Amniotic stem cell (primary cell): Measurements from ENCODE around the gene ATP8A1.

ENCODE experiments used
- DNase-seq: peaks from one replicate; lab custom pipeline; 2025; lab: John Stamatoyannopoulos, UW

Gene ATP8A1

GRCh38 chr4:42626629-42627146 lies 30.2 kb downstream of the ATP8A1 start:
- no peak for DNase-seq

GRCh38 chr4:42625329-42625728 lies 31.6 kb downstream of the ATP8A1 start:
- no peak for DNase-seq

- no peak for DNase-seq
These were observed 32.4 kb downstream of the ATP8A1 start for GRCh38 chr4:42624551-42624950.

GRCh38 chr4:42618023-42618422 lies 38.9 kb downstream of the ATP8A1 start:
- no peak for DNase-seq

DNA sequence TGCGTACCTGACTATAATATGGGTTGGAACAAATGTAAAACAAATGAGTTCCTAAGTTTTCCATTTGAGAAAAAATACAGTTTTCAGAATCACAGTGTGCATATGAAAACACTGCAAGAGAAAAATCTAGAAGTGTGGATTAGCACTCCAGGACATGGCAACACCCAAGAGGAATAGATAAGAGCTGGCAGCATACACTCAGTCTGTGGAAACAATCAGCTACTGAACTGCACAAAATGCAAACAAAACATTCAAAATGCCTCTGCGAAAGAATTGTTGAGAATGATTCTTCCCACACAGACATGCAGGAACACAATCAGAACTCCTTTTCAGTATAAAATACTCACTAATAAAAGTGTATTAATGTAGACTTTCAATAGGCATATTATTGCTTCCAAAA lies 39.9 kb downstream of the ATP8A1 start:
- no peak for DNase-seq

GRCh38 chr4:42616572-42616971 lies 40.3 kb downstream of the ATP8A1 start:
- DNase-seq, result no peak

DNA sequence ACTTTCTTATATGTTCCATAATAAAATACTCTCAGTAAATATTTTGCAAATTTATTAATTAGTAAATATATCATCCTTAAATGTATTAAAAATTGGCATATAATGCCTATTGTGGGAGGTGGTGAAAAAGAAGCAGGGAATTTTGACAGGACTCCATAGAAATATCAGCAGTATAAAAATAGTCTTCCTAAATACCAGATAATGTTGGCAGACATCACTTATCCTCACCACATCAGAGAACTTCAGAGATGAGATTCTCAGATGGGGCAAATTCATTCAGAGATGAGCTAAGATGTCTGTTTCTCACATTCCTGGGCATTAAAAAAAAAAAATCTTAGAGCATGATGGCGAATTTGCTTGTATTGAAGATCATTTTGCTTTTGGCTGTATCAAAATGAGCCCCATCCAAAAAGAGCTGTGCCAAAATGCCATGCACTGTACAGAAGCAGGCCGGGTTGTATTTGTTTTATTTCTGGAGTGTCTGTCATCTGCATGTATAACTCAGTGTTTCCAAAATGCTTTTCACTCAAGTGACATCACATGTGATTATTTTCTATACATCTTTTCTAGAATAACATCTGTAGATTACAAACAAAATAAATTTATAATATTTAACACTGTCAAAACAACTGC lies 41.7 kb downstream of the ATP8A1 start:
- DNase-seq, result no peak

- DNase-seq, result no peak
These were observed 44.0 kb downstream of the ATP8A1 start for GRCh38 chr4:42612898-42613297.

GRCh38 chr4:42610941-42611340 lies 46.0 kb downstream of the ATP8A1 start:
- no peak for DNase-seq

DNA sequence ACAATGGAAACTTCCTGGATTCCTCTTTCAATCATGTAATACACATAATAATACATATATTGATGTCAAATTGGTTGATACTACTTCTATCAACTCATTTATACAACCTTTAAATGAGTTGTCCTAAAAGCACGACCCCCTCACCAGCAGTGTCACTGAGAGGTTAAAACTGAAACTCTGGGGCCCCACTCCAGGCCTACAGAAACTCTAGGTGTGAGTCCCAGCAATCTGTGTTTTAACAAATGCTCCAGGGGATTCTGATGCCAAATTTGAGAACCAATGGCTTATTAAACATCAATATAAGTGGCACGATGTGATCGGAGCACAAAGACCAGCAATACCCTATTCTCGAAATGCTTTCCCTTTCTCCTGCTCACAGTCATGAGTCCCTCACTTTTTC lies 47.9 kb downstream of the ATP8A1 start:
- DNase-seq, result no peak

GRCh38 chr4:42608551-42608950 lies 48.4 kb downstream of the ATP8A1 start:
- no peak for DNase-seq

DNA sequence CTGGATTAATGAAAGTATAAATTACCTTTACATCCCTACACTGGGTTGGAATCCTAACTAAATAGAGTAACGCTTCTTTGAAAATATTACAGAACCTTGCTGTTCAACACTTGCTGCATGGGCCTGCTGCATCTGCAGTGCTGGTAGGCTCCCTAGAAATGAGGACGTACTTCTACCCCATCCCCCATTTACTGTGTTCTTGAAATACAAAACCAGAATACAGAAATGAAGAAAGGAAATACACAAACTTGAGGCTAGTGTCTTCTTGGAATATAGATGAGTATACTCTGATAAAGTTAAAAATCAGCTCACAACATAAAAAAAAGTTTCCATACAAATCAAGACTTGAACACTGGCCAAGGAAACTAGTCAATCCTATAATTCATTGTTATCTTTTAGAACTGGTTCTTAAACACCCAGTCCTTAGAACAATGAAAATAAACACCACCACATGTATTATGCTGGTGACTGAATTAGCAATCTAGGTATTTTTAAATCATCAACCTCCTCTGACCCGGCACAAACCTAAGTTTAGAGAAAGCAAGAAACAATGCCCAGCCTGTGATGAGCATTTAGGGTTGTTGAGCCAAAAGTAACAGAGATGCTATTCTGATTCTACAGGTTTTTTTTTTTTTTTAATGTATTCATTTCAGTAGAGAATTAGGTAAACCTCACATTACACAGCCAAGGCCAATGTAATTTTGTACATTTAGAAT lies 49.7 kb downstream of the ATP8A1 start:
- no peak for DNase-seq

DNA sequence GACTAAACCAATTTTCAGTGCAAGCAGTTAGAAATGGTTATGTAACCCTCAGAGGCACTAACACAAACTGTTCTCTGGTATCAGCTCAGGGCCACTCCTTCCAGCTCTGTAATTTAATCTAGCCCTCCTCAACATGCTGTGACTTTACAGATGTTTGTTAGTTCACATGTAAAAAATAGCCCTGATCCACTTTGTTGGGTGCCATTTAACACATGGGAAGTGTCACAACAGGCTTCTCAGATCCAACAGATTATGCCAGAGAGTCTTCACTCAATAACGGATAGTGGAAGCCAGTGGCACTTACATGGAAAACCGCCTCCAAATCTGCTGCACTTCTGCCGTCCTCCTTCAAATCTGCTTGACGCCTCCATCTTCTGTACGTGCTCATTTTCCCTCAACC lies 51.6 kb downstream of the ATP8A1 start:
- no peak for DNase-seq

DNA sequence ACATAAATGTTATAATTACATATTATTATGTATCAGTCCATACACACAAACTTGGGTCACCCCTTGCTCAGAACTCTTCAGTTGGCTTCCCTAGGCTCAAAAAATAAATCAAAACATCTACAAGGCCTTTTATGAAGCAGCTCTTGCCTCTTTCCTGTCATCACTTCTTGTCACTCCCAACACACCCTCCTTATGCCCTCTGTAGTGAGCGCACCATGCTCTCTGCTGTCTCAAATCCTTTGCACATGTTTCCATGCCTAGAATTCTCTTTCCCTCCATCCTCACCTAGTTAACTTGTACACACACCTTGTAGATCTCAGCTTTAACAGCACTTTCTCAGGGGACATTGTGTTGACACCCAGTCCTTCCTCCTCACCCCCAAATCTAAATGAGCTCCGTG lies 53.0 kb downstream of the ATP8A1 start:
- no peak for DNase-seq

DNA sequence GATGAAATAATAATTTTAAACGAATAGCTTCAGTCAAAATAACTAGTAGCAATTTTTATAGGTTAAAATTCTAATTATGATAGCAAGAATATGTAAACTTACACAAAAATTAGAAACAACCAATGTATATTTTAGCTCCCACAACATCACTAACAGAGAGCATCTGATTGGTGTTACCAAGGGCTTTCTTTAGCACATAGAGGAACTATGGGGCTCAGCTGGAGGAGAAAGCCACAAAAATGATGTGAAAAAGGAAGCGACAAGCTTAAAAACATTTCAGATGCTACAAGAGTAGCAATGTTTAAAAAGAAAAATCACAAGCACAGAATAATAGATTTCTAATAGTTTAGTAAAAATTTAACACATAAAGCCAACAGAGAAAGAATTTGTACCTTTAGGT lies 56.3 kb downstream of the ATP8A1 start:
- DNase-seq, result no peak

GRCh38 chr4:42596918-42597317 lies 60.0 kb downstream of the ATP8A1 start:
- DNase-seq, result no peak

DNA sequence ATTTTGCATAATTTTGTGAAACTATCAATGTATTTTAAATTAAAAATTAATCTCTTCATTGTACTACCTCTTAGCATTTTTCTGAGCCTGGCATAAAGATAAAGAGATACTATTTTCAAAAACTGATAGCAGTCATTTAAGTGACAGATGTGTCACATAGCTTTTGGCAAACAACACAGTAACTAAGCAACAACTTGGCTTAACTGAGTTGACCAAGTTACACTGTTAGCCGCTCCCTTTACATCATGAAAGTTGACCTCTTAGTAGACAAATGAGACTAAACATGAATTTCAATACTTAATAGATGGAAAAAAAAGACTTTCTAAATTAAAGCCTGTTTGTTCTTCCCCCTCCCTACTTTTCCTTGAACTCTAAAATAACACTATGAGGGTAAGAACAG lies 62.0 kb downstream of the ATP8A1 start:
- no peak for DNase-seq

DNA sequence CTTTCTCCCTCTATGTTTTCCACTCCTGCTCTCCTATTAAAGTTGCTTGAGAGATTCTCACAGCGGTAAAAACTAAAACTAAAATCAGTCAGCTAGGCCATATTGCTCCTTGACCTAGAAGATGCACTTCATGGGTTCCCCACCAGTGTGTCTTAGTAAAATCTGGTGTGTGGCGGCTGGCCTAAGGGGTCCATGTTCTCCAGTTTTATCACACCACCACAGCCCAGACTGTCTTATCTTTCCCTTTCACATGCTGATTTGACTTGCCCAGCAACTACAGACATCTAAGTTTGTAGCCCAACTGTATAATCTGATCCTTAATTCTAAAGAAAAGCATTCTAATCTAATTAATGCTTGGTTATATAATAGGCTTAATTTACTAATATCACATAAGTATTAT lies 68.0 kb downstream of the ATP8A1 start:
- no peak for DNase-seq

DNA sequence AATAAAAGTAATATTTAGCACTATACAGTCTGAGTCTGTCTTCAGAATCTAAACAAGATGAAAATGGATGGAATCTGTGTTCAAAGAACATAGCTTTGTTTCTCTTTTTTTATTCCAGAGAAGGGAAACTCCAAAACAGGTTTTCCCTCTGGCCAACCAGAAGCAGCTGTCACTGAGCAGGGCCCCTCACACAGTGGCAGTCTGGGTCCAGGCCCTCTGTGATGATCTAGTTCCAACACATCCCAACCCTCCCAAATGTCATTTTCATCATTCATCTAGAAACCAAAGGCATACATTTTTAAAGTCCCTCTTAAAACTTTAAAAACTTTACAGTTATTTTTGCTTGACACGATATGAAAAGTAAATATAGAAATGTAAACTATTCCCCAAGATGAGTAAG lies 70.1 kb downstream of the ATP8A1 start:
- no peak for DNase-seq

GRCh38 chr4:42579903-42580302 lies 77.0 kb downstream of the ATP8A1 start:
- DNase-seq, result no peak

DNA sequence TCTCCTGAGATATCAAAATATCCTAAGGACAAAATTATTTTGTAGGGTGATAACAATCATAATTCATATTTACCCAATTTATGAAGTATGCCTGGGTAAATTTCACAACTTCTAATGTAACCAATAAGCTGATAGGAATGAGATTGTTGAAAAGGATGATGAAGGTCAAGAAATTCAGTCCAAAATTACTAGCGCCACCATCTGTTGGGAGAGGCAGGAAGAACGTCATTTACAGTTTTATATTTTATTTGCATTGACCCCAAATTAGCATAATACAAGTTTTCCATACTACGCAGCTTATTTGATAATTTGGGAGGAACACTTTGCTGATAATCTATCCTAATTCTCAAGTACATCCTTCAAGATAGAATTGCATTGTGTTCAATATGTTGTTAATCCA lies 78.7 kb downstream of the ATP8A1 start:
- no peak for DNase-seq

DNA sequence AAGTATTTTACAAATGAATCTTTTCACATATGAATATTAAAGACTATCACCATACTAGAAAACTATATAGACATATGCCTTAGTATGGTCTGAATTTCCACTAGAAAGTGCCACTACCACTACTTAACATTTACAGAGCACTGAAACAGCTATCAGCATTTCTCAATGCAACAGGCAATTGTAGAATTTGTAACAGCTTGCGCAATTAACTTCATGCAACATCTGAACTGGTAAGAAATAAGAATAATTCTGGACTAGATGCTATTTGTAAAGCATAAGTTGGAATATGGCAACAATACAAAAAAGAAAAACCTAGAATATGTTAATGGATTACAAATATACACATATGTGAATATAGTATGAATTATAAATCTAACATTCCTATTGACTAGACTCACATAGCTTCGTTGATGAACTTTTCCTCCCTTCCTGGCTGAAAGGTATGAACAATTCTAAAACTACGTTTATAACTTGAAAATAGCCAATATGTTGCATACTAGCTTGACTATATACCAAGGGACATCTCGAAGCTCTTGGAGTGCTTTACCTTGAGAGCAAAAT lies 82.0 kb downstream of the ATP8A1 start:
- DNase-seq, result no peak

GRCh38 chr4:42573249-42573648 lies 83.7 kb downstream of the ATP8A1 start:
- no peak for DNase-seq

- no peak for DNase-seq
These were observed 86.7 kb downstream of the ATP8A1 start for GRCh38 chr4:42570221-42570620.
